HG03060 (cell line): ENCODE data around the gene XIST.
"Not testable (repeated sequence)": the region's sequence is repeated elsewhere in the genome, so short reads cannot be mapped to it uniquely, and the experiment has no call there.

Experiments
- ATAC-seq: cut with Tn5 transposase; IDR thresholded peaks from one replicate; pipeline ENCODE4 v1.9.1; 2021; ENCODE audit warnings: low read depth, moderate number of reproducible peaks; ENCODE audit not compliant: unreplicated experiment

The XIST gene

GRCh38 chrX:73817393-73818199, 34.9 kb downstream of the XIST start:
- ATAC-seq, result no peak

- no peak for ATAC-seq
Observed at GRCh38 chrX:73812256-73812655, 40.3 kb downstream of the XIST start.

GRCh38 chrX:73804109-73804508, 48.4 kb downstream of the XIST start:
- ATAC-seq, result not testable (repeated sequence)

GRCh38 chrX:73799888-73800287, 52.6 kb downstream of the XIST start:
- no peak for ATAC-seq

- ATAC-seq, result not testable (repeated sequence)
Observed at GRCh38 chrX:73792511-73792910, 60.0 kb downstream of the XIST start.

GRCh38 chrX:73785493-73785892, 67.0 kb downstream of the XIST start:
- no peak for ATAC-seq
